VCaP (cell line): ENCODE measurements around the gene DAP.

Experiments used
- H3K27ac ChIP-seq: fragments of 450-650 bp; 2 replicates; pipeline ENCODE4 v1.5.1; 2017
- CTCF ChIP-seq: fragments of 450-650 bp; conservative IDR thresholded peaks from 2 replicates; pipeline ENCODE4 v1.5.1; 2017; ENCODE audit warnings: mild to moderate bottlenecking, moderate library complexity

Gene DAP

GRCh38 chr5:10691826-10692785, 68.9 kb downstream of the DAP start:
- no peak for TF ChIP-seq CTCF
- H3K27ac ChIP-seq = no peak overlapping the region

GRCh38 chr5:10690460-10691440, 70.3 kb downstream of the DAP start:
- H3K27ac ChIP-seq = no peak overlapping the region
- no peak for TF ChIP-seq CTCF

- no peak overlapping the region for H3K27ac ChIP-seq
- TF ChIP-seq CTCF = peak; percentile 72
These were observed 71.5 kb downstream of the DAP start for GRCh38 chr5:10689391-10690081.

- TF ChIP-seq CTCF = no peak
- H3K27ac ChIP-seq = no peak overlapping the region
These were observed 72.3 kb downstream of the DAP start for GRCh38 chr5:10688651-10689171.

- no peak for TF ChIP-seq CTCF
- no peak overlapping the region for H3K27ac ChIP-seq
These were observed 74.1 kb downstream of the DAP start for GRCh38 chr5:10686890-10687289.

GRCh38 chr5:10685115-10685521, 75.9 kb downstream of the DAP start:
- H3K27ac ChIP-seq = no peak overlapping the region
- TF ChIP-seq CTCF = no peak
